H9 (cell line): ENCODE data around the gene IL1RAPL2. TPM values are rescaled to one million over a fixed set of nuclear protein-coding genes. Genes with fewer than 3 reads are reported as not detected.
A peak's percentile ranks its signal among the peaks of the same experiment; 100 is the strongest.

Source experiments
- DNase-seq: peaks from one replicate; pipeline ENCODE4 v3.0.0-alpha.2; 2017
- H2AFZ ChIP-seq: one replicate; pipeline ENCODE4 v1.6.1; 2013; ENCODE audit warnings: mild to moderate bottlenecking, low read length, control low read depth, moderate library complexity
- H2AK5ac ChIP-seq: 2 replicates; pipeline ENCODE4 v1.6.1; 2013; ENCODE audit warnings: low read length, control low read depth, mixed read lengths; ENCODE audit not compliant: insufficient read length
- H2BK120ac ChIP-seq: one replicate; pipeline ENCODE4 v1.6.1; 2013; ENCODE audit warnings: low read depth, mild to moderate bottlenecking, low read length, control low read depth, inconsistent platforms; ENCODE audit not compliant: poor library complexity, severe bottlenecking
- H2BK12ac ChIP-seq: 2 replicates; pipeline ENCODE4 v1.6.1; 2013; ENCODE audit warnings: low read length, control low read depth, mixed read lengths, low read depth; ENCODE audit not compliant: insufficient read length
- H2BK15ac ChIP-seq: 2 replicates; pipeline ENCODE4 v1.6.1; 2013; ENCODE audit warnings: low read depth, low read length, control low read depth
- H2BK20ac ChIP-seq: one replicate; pipeline ENCODE4 v1.6.1; 2013; ENCODE audit warnings: low read depth, mild to moderate bottlenecking, low read length, control low read depth, inconsistent platforms; ENCODE audit not compliant: poor library complexity, severe bottlenecking
- H2BK5ac ChIP-seq: 2 replicates; pipeline ENCODE4 v1.6.1; 2013; ENCODE audit warnings: low read length, control low read depth, mixed read lengths; ENCODE audit not compliant: insufficient read length
- H3K14ac ChIP-seq: 2 replicates; pipeline ENCODE4 v1.6.1; 2013; ENCODE audit warnings: low read length, control low read depth; ENCODE audit not compliant: insufficient read depth
- H3K18ac ChIP-seq: 2 replicates; pipeline ENCODE4 v1.6.1; 2013; ENCODE audit warnings: low read depth, mild to moderate bottlenecking, mixed read lengths, low read length, control low read depth; ENCODE audit not compliant: insufficient read length
- H3K23ac ChIP-seq: 2 replicates; pipeline ENCODE4 v1.6.1; 2013; ENCODE audit warnings: low read length, control low read depth, mixed read lengths, low read depth; ENCODE audit not compliant: insufficient read length
- H3K23me2 ChIP-seq: 2 replicates; pipeline ENCODE4 v1.6.1; 2013; ENCODE audit warnings: low read depth, mild to moderate bottlenecking, mixed read lengths, low read length, control low read depth; ENCODE audit not compliant: insufficient read length, poor library complexity, severe bottlenecking
- H3K27ac ChIP-seq: 2 replicates; pipeline ENCODE4 v1.5.1; 2013; ENCODE audit warnings: low read length, control low read depth, mixed read lengths, low read depth; ENCODE audit not compliant: insufficient read length
- H3K27me3 ChIP-seq: 2 replicates; pipeline ENCODE4 v1.6.1; 2013; ENCODE audit warnings: low read length, control low read depth, inconsistent platforms; ENCODE audit not compliant: insufficient read depth
- H3K4ac ChIP-seq: 2 replicates; pipeline ENCODE4 v1.6.1; 2013; ENCODE audit warnings: low read depth, mild to moderate bottlenecking, control low read depth, inconsistent platforms, low read length, moderate library complexity
- H3K4me1 ChIP-seq: 2 replicates; pipeline ENCODE4 v1.6.1; 2013; ENCODE audit warnings: low read length, control low read depth, inconsistent platforms; ENCODE audit not compliant: insufficient read depth
- H3K4me2 ChIP-seq: 2 replicates; pipeline ENCODE4 v1.6.1; 2013; ENCODE audit warnings: low read length, control low read depth, mixed read lengths; ENCODE audit not compliant: insufficient read length, insufficient read depth
- H3K56ac ChIP-seq: 2 replicates; pipeline ENCODE4 v1.6.1; 2013; ENCODE audit warnings: low read depth, mild to moderate bottlenecking, mixed read lengths, low read length, control low read depth; ENCODE audit not compliant: insufficient read length
- H3K79me1 ChIP-seq: 2 replicates; pipeline ENCODE4 v1.6.1; 2013; ENCODE audit warnings: low read depth, mild to moderate bottlenecking, moderate library complexity, low read length, control low read depth, inconsistent platforms; ENCODE audit not compliant: insufficient read depth, poor library complexity, severe bottlenecking
- H3K79me2 ChIP-seq: 2 replicates; pipeline ENCODE4 v1.6.1; 2013; ENCODE audit warnings: low read length, control low read depth, inconsistent platforms; ENCODE audit not compliant: insufficient read depth
- H3K9ac ChIP-seq: 2 replicates; pipeline ENCODE4 v1.6.1; 2013; ENCODE audit warnings: low read length, control low read depth, mixed read lengths; ENCODE audit not compliant: insufficient read length; ENCODE audit errors: extremely low read depth
- H3K9me3 ChIP-seq: one replicate; pipeline ENCODE4 v1.6.1; 2013; ENCODE audit warnings: low read depth, low read length, inconsistent platforms; ENCODE audit not compliant: control insufficient read depth
- H3T11ph ChIP-seq: one replicate; pipeline ENCODE4 v1.6.1; 2013; ENCODE audit warnings: mild to moderate bottlenecking, low read length, control low read depth, inconsistent platforms
- H4K20me1 ChIP-seq: one replicate; pipeline ENCODE4 v1.6.1; 2013; ENCODE audit not compliant: control insufficient read depth, insufficient read length, insufficient read depth
- H4K5ac ChIP-seq: 2 replicates; pipeline ENCODE4 v1.6.1; 2013; ENCODE audit warnings: low read depth, mild to moderate bottlenecking, mixed read lengths, low read length, control low read depth; ENCODE audit not compliant: insufficient read length
- H4K8ac ChIP-seq: replicated peaks from 2 replicates; pipeline ENCODE4 v1.6.1; 2013; ENCODE audit warnings: low read length, control low read depth, mixed read lengths, low read depth; ENCODE audit not compliant: insufficient read length
- H4K91ac ChIP-seq: 2 replicates; pipeline ENCODE4 v1.6.1; 2013; ENCODE audit warnings: low read depth, mild to moderate bottlenecking, moderate library complexity, mixed read lengths, low read length, control low read depth; ENCODE audit not compliant: insufficient read length
- H3K27ac Mint-ChIP-seq, 3 experiments: 2 replicates in 2 of 3; 3 replicates in 1 of 3; pipeline ENCODE4 v1.8.0; 2020 to 2021; ENCODE audit warnings: mixed read lengths in 3 of 3, mild to moderate bottlenecking in 1 of 3, moderate library complexity in 1 of 3
- H3K27me3 Mint-ChIP-seq: 2 replicates; pipeline ENCODE4 v1.8.0; 2021; ENCODE audit warnings: low read depth, mild to moderate bottlenecking, moderate library complexity, mixed read lengths
- H3K36me3 Mint-ChIP-seq, 3 experiments: 2 replicates in 2 of 3; 3 replicates in 1 of 3; pipeline ENCODE4 v1.8.0; 2020 to 2021; ENCODE audit warnings: low read depth in 3 of 3, mixed read lengths in 3 of 3; ENCODE audit not compliant: insufficient read depth in 1 of 3
- H3K4me1 Mint-ChIP-seq, 2 experiments: 2 replicates each; pipeline ENCODE4 v1.8.0; 2020; ENCODE audit warnings: mixed read lengths in 2 of 2
- H3K4me3 Mint-ChIP-seq, 2 experiments: 2 replicates in 1 of 2; 3 replicates in 1 of 2; pipeline ENCODE4 v1.8.0; 2020 to 2021; ENCODE audit warnings: mild to moderate bottlenecking in 2 of 2, mixed read lengths in 2 of 2, moderate library complexity in 1 of 2
- H3K9me3 Mint-ChIP-seq, 2 experiments: 2 replicates in 1 of 2; 3 replicates in 1 of 2; pipeline ENCODE4 v1.8.0; 2020; ENCODE audit warnings: mild to moderate bottlenecking in 2 of 2, mixed read lengths in 2 of 2, moderate library complexity in 1 of 2
- total RNA-seq: library from RNA; stranded (reverse); gene quantifications from 2 replicates; pipeline ENCODE4 v1.2.1, GENCODE V29; 2021
- TF ChIP-seq, protein P1 (sequence below): fragments of 200-600 bp; sonication (generic); conservative IDR thresholded peaks from 3 replicates; pipeline ENCODE4 v1.8.0; 2021; ENCODE audit warnings: antibody characterized with exemption, mild to moderate bottlenecking

Gene IL1RAPL2
- total RNA-seq, 1 experiment from 2014 or later: not detected

DNA sequence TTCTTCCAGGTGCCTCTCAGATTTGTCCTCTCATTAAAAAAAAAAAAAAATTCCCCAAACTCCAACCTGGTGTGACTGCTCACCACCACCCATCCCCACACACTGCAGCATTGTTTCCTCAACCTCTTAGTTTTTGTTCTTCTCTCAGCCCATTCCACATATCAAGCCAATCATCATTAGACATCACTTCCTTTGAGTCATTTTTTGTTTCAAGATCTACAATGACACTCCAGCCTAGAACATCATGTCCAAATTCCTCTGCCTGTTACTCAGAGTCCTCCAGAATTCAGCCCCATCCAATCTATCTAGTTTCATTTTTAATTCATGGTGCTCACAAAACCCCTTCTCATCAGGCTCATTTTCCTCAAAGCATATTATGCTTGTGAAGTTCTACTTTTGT lies 917.0 kb downstream of the IL1RAPL2 start:
- Histone ChIP-seq H3K9me3 (no peaks in the 10 kb centered on the region), H2AK5ac (no peak overlapping the region), H3K56ac (no peak overlapping the region), H3K4ac (no peak overlapping the region), H2BK5ac (no peak overlapping the region), H2BK120ac (no peak overlapping the region), H2BK15ac (no peak overlapping the region), H3K23me2 (no peaks in the 10 kb centered on the region), H3T11ph (no peak overlapping the region), H4K8ac (no peak overlapping the region), H3K27ac (no peak overlapping the region), H2BK20ac (no peak overlapping the region), H3K9ac (no peak overlapping the region), H4K5ac (no peak overlapping the region), H4K91ac (no peak overlapping the region), H3K27me3 (no peaks in the 10 kb centered on the region), H2AFZ (no peak overlapping the region), H3K14ac (no peak overlapping the region), H3K18ac (no peak overlapping the region), H3K23ac (no peak overlapping the region), H4K20me1 (no peaks in the 10 kb centered on the region), H3K4me2 (no peak overlapping the region), H3K79me2 (no peaks in the 10 kb centered on the region), H3K79me1 (no peaks in the 10 kb centered on the region), H3K4me1 (0 out of 2 replicates have a peak, but pooled peaks cover 2% of the 10 kb centered on the region), H2BK12ac (no peak overlapping the region)
- H3K36me3 Mint-ChIP-seq: peaks cover 0 to 6% (median 4%) of the 10 kb centered on the region in 3 experiments; a peak in 2 of 7 replicates
- H3K4me3 Mint-ChIP-seq: no peak overlapping the region
- H3K27me3 Mint-ChIP-seq: no peaks in the 10 kb centered on the region
- DNase-seq: no peak
- peaks cover 0 to 37% of the 10 kb centered on the region in 2 experiments; a peak in 4 of 5 replicates for H3K9me3 Mint-ChIP-seq
- peak overlapping the region in 1 of 3 experiments; percentile 6; a peak in 1 of 7 replicates for H3K27ac Mint-ChIP-seq
- no peaks in the 10 kb centered on the region for H3K4me1 Mint-ChIP-seq
- TF ChIP-seq, protein P1, sequence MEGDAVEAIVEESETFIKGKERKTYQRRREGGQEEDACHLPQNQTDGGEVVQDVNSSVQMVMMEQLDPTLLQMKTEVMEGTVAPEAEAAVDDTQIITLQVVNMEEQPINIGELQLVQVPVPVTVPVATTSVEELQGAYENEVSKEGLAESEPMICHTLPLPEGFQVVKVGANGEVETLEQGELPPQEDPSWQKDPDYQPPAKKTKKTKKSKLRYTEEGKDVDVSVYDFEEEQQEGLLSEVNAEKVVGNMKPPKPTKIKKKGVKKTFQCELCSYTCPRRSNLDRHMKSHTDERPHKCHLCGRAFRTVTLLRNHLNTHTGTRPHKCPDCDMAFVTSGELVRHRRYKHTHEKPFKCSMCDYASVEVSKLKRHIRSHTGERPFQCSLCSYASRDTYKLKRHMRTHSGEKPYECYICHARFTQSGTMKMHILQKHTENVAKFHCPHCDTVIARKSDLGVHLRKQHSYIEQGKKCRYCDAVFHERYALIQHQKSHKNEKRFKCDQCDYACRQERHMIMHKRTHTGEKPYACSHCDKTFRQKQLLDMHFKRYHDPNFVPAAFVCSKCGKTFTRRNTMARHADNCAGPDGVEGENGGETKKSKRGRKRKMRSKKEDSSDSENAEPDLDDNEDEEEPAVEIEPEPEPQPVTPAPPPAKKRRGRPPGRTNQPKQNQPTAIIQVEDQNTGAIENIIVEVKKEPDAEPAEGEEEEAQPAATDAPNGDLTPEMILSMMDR: no peak
